Left lobe of liver (tissue), 2 donors: ENCODE results near the gene PTPRD. TPM values are rescaled to one million over a fixed set of nuclear protein-coding genes. Genes with fewer than 3 reads are reported as not detected.

Source experiments
- ATAC-seq: fragments of 200-7000 bp; cut with Tn5 transposase; one replicate; pipeline ENCODE4 v1.9.1; 2020; ENCODE audit warnings: mild to moderate bottlenecking, moderate library complexity
- DNase-seq: peaks from one replicate; pipeline ENCODE4 v3.0.0-alpha.2; 2020; ENCODE audit warnings: low spot score
- total RNA-seq: library from RNA; stranded (reverse); gene quantifications from one replicate; pipeline ENCODE4 v1.2.1, GENCODE V29; 2021
- donor health status: DM: no; HTN: no; CAD: no; lungs with moderate emphysema.
- donor health status: DM: no; HTN: yes; CAD: no.

PTPRD gene
- total RNA-seq, 1 donor from 2014 or later: 29.4 TPM

DNA sequence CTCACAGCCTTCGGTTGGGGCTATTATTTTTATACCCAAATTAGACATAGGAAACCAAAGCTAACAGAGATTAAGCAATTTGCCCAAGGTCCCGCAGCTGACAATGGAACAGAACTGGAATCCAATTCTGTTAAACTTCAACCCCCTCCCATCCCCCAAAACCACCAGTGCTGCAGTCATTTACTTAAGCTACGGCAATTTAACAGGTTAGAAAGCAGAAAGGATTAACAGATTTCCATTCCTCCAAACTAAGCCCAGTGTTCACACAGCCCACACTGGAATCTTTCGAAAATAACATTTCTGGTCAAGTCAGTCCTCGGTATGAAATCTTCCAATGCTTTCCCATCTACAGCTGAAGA lies 1790.2 kb downstream of the PTPRD start:
- DNase-seq (peak; percentile 82), ATAC-seq (peak; percentile 86)

DNA sequence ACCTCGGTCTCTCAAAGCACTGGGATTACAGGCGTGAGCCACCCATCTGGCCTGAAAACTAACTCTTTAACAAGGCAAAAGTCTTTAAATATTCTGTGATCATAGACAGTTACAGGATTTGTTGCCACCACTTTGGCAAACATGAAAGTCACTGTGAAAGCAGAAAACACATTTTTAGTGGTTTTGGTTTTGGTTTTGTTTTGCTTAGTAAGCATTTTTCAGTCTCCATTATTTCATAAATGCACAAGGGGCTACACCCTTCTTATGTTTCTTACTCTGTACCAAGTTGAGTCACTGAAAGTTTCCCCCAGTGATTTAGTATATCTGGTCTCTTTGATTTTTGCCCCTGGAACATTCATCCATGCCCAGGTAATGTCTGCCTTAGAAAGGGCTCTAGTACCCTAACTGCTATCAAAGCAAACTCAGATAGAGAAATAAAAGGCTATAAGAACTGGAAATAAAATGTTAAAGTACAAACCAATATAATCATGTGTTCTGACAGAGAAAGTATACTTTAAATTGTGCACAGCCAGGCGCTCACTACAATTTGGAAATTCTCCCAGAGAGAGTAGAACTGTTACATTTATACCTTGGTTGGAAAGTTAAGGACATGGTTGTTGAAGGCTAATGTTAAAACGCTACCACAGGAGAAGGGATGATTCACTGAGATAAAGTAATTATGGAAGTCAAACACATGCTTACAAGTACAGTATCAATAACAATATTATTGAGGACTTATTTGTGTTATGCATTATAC lies 1790.7 kb downstream of the PTPRD start:
- ATAC-seq (peak; percentile 69), DNase-seq (no peak)

- ATAC-seq (no peak), DNase-seq (no peak)
These were observed 1795.5 kb downstream of the PTPRD start for GRCh38 chr9:8817335-8817734.

DNA sequence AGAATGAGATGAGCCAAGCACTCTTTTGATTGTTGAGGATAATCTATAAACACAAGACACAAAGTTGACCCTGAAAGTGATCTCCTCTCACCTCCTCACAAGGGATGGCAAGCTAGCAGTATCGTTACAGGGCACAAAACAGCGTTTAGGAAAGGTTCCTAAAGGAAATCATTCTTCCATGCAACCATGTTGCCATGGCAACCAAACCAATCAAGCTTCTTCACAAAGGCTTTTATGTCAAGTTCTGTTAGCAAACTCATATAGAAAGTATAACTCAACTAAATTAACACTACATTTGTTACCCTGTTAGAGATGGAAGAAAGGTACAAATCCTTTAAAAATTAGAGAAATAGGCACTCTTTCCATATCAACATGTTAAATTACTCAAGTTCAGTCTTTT lies 1796.4 kb downstream of the PTPRD start:
- ATAC-seq (no peak), DNase-seq (no peak)

DNA sequence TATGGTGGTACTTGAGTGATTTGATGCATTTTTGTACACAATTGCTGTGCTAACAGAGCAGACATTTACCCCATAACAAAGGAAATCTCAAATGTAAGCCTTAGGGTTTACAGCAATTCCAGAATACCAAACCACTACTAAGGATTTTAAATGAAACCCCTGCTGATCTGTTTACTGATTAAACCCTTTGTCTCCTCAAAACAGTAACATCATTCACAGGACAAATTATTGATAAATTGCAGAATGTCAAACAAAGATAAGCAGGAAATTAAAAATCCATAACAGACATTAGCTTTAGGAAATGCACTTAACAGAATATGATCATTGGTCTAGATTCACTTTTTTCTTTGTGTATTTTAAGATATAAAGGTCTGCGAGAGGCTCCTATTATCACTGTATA lies 1796.9 kb downstream of the PTPRD start:
- ATAC-seq: no peak
- DNase-seq: no peak

DNA sequence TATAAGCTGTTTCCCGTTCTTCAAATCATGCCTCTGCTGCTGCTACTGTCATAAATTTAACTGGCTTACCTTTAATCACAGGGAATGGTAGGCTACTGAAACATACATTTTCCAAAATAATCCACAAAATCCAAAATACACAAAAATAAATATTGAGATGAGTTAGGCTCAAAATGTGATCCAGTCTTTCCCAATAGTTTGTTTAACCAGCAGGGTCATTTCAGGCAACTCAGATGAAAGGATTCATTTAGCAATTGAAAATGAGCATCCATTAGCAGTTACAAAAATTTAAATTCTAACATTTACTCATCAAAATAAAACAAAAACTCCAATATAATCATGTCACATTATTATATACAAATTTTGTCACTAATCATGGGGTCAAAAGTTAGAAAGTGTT lies 1797.6 kb downstream of the PTPRD start:
- ATAC-seq: peak; percentile 66
- DNase-seq: no peak

GRCh38 chr9:8812888-8813287 lies 1799.9 kb downstream of the PTPRD start:
- DNase-seq: no peak
- ATAC-seq: no peak

GRCh38 chr9:8809741-8810140 lies 1803.1 kb downstream of the PTPRD start:
- DNase-seq (no peak), ATAC-seq (no peak)

GRCh38 chr9:8806150-8806549 lies 1806.7 kb downstream of the PTPRD start:
- no peak for ATAC-seq
- DNase-seq: no peak

- ATAC-seq: peak; percentile 57
These were observed 1808.2 kb downstream of the PTPRD start for GRCh38 chr9:8804613-8805012.

DNA sequence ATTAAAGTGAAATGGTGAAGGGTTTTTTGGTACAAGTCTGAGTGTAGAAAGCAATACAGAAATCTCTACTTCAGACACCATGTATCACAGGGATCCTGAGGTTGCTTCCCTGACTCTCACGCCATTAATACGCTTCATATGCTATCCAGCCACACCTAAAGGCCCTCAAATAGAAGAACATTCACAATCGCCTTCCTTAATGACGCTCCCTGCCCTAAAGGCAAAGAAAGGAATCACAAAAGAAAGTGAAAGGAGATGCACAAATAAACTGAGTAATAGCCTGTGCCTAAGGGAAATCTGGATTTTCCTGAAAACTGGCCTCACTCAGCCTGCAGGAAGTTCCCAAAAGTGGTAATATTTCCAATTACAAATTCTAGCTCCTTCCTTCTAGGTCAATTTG lies 1810.6 kb downstream of the PTPRD start:
- DNase-seq (no peak), ATAC-seq (no peak)

More at GRCh38 chr9:8804613-8805012, 1808.2 kb downstream of the PTPRD start:
- DNase-seq: no peak

GRCh38 chr9:8800196-8800595 lies 1812.6 kb downstream of the PTPRD start:
- no peak for ATAC-seq
- DNase-seq: no peak

GRCh38 chr9:8799615-8800014 lies 1813.2 kb downstream of the PTPRD start:
- ATAC-seq (no peak), DNase-seq (no peak)

DNA sequence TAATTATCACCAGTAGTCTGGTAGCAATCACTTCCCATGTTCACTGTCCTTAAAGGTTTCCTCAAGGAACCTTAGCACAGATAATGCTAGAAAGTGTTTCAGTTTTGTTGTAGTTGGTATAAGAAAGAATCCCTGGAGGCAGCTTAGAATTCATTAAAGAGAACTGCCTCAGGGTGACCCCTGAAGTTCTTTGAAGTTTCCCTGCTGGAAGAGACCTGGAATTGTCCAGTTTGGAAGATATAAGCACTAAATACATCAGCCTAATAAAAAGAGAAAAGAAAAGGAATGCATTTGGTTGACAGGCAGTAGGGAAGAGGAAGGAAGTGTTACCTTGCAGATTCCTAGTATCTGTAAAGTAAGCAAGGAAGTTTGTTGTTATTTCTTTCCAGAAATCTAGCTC lies 1813.6 kb downstream of the PTPRD start:
- DNase-seq (no peak), ATAC-seq (no peak)

DNA sequence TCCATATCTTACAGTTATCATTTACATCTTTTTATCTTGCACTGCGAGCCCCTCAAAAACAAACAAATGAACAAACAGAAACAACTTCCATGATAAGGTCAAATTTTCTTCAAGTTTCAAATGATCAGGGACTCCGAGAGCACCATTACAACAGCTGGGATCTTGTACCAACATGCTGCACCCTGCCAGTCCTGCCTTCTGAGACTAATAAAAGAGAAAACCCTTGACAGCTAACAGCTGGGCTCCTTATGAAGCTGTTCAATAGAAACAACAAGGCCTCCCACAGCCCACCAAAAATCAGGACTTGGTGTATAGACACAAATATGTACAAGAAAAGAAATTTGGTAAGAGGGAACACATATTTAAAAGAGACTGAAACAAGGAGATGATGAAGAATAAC lies 1828.0 kb downstream of the PTPRD start:
- no peak for ATAC-seq
- DNase-seq: no peak

DNA sequence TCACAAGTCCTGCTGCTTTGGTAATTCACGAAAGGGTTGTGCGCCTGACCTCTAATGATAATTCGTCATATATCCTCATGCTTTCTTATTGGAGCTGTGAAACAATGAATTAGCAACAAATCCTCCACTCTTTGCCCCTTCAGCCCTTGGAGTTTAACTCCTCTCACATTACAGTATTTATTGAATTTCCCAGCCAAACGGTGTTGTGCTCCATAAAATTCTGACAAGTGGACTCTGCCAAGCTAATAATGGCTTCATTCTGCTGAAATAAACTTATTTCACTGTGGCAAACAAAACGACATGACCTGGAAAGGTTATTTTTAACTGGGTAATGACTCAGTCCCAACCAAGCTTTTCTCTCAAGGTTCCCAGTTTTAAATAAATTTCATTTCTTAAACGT lies 1828.9 kb downstream of the PTPRD start:
- ATAC-seq (no peak), DNase-seq (no peak)

GRCh38 chr9:8782237-8782636 lies 1830.6 kb downstream of the PTPRD start:
- no peak for ATAC-seq
- no peak for DNase-seq

- DNase-seq (no peak), ATAC-seq (peak; percentile 90)
These were observed 1831.3 kb downstream of the PTPRD start for GRCh38 chr9:8781458-8781857.

- ATAC-seq (no peak), DNase-seq (no peak)
These were observed 1832.4 kb downstream of the PTPRD start for GRCh38 chr9:8780386-8780785.

DNA sequence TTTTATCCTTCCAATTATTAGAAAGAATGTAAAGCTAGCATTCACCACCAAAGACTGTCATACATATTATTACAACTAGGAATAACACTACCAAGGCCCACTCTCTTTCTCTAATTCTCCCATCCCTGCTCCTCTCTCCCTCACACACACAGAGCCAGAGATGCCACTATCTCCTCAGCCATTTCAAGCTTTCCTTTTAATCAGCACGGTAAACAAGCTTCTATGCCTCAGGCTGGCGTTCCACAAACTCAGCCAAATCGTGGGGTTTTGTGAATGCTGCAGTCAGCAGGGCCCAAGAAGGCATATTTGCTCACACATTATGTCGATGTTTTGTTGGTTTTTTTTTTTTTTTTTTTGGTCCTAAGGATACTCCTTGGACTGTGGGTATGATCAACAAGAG lies 1833.3 kb downstream of the PTPRD start:
- DNase-seq: no peak
- no peak for ATAC-seq

DNA sequence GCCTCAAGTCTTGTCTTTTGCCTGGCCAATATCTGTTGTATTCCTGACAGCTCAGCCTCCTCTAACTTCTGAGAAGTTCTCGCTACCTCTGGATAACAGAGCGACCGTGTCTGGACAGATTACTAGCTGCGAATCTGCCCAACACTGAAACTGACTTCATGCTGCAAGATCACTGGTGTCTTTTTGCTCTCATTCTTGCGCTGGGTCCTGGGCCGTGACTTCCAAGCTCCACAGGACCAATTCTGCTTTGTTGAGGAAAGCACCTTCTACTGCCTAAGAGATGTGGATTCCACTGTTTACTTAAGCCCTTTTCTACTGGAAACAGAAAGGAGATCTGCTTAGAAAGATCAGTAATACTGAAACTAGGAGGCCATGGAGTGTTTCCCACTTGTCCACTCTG lies 1834.4 kb downstream of the PTPRD start:
- ATAC-seq (no peak), DNase-seq (no peak)

- ATAC-seq: no peak
- no peak for DNase-seq
These were observed 1840.5 kb downstream of the PTPRD start for GRCh38 chr9:8772302-8772701.

GRCh38 chr9:8769153-8769552 lies 1843.6 kb downstream of the PTPRD start:
- DNase-seq (no peak), ATAC-seq (peak; percentile 66)
